Measurements from ENCODE around the gene SYNGR3. TPM values are rescaled to one million over a fixed set of nuclear protein-coding genes. Genes with fewer than 3 reads are reported as not detected.
A peak's percentile ranks its signal among the peaks of the same experiment; 100 is the strongest.
"Not testable (repeated sequence)": the region's sequence is repeated elsewhere in the genome, so short reads cannot be mapped to it uniquely, and the experiment has no call there.

SYNGR3 gene
- total RNA-seq, 2 donors from 2014 or later: 2.0 to 9.0 TPM

DNA sequence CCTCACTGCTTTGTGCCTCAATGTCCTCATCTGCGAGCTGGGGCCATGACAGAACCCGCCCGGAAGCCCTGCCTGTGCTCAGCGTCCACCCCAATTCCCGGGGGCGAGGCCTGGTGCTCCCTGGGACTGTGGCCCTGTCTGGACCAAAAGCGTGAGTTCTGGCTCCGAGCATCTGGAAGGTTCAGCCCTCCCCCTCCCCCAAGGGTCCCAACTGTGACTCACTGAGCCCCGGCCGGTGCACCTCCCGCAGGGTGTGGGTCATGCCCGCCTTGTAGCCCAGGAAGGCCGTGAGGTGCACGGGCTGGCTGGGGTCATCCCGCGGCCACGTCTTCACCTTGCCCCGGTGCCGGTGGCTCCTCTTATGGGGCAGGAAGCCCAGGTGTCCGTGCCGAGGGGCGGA is 36.0 kb upstream of the SYNGR3 start:
- no peak overlapping the region for H3K27ac Mint-ChIP-seq
- H3K9me3 Mint-ChIP-seq: no peaks in the 10 kb centered on the region
- DNase-seq (ENCODE audit: low spot score in 2 of 2) (peak in 1 of 2 donors; percentile 55), ATAC-seq (no peak)
- H3K36me3 Mint-ChIP-seq: no peaks in the 10 kb centered on the region

DNA sequence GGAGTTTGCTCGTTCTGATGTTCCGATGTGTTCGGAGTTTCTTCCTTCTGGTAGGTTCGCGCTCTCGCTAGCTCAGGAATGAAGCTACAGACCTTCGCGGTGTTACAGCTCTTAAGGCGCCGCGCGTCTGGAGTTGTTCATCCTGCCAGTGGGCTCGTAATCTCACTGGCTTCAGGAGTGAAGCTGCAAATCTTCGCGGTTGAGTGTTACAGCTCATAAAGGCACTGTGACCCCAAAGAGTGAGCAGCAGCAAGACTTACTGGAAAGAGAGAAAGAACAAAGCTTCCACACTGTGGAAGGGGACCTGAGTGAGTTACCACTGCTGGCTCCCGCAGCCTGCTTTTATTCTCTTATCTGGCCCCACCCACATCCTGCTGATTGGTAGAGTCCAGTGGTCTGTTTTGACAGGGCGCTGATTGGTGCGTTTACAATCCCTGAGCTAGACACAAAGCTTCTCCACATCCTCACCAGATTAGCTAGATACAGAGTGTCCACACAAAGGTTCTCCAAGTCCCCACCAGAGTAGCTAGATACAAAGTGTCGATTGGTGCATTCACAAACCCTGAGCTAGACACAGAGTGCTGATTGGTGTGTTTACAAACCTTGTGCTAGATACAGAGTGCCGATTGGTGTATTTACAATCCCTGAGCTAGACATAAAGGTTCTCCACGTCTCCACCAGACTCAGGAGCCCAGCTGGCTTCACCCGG is 32.2 kb upstream of the SYNGR3 start:
- H3K27ac Mint-ChIP-seq; ATAC-seq; DNase-seq (ENCODE audit: low spot score in 2 of 2); H3K9me3 Mint-ChIP-seq: not testable (repeated sequence)
- peaks cover 13 to 26% of the 10 kb centered on the region in 2 donors for H3K36me3 Mint-ChIP-seq

DNA sequence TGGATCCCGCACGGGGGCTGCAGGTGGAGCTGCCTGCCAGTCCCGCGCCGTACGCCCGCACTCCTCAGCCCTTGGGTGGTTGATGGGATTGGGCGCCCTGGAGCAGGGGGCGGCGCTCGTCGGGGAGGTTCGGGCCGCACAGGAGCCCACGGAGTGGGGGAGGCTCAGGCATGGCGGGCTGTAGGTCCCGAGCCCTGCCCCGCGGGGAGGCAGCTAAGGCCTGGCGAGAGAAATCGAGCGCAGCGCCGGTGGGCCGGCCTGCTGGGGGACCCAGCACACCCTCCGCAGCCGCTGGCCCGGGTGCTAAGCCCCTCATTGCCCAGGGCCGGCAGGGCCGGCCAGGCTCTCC is 31.7 kb upstream of the SYNGR3 start:
- ATAC-seq; H3K9me3 Mint-ChIP-seq; H3K27ac Mint-ChIP-seq; DNase-seq (ENCODE audit: low spot score in 2 of 2): not testable (repeated sequence)
- H3K36me3 Mint-ChIP-seq: peaks cover 18 to 31% of the 10 kb centered on the region in 2 donors

DNA sequence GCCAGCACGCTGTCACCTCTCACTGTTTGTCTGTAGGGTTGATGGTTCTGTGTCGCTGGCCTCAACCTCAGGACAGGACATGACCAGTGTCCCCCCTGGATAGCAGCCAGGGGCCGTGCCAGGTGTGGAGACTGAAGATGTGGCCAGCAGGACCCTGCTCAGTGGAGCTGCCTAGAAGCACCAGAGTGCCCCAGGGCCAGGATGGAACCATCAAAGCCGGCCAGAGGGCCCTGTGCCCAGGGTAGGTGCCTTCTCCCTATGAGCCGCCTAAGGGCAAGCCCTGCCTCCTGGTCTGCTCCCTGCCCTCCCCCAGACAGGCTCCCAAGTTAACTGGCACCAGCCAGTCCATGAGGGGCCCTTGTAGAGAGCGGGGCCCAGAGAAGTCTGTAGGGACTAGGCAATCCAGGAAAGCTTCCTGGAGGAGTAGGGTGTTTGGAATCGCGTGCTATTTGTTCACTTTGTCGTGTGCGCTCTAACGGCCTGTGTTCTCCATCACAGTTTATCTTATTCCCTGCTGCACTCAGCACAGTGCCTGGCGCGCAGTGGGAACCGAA is 31.0 kb upstream of the SYNGR3 start:
- peak overlapping the region in 1 of 2 donors; percentile 94 for H3K27ac Mint-ChIP-seq
- peaks cover 25 to 38% of the 10 kb centered on the region in 2 donors for H3K36me3 Mint-ChIP-seq
- peak; percentile 3 to 18 for ATAC-seq
- no peak for DNase-seq (ENCODE audit: low spot score in 2 of 2)
- no peaks in the 10 kb centered on the region for H3K9me3 Mint-ChIP-seq

DNA sequence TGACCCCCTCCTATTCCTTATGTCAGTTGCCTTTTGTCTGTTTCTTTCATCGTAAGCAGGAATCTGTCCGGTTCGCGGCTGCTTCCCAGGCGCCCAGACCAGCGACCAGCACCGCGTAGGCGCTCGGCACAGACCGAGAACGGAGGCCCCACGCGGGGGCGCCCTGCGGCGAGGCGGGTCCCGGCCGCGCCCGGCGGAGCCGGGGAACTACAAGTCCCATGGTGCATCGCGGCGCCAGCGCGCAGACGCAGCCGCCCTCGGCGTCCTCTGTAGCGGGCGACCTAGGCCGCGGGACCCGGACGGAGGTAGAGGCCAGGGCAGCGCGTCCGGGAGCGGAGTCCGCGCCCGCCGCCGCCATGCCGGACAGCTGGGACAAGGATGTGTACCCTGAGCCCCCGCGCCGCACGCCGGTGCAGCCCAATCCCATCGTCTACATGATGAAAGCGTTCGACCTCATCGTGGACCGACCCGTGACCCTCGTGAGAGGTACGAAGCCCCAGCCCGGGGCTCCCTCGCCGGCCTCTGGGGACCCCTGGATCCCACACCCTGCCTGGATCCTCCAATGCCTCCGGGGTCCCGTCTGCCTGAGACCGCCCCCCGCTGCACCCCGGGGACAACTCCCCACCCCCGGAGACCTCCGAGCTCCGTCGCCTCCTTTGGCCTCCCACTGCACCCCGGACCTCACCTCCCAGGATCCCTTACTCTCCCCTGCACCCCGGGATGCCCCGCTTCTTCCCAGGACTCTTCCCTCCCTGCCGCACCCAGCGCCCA is 30.3 kb upstream of the SYNGR3 start, which contains the start of gene NDUFB10:
Gene NDUFB10 (plus strand): TSS at position 270 of the 771 bp plus-strand sequence. CDS start 87 bp downstream, at position 357.
- DNase-seq (ENCODE audit: low spot score in 2 of 2) (peak; percentile 95 to 97), ATAC-seq (peak; percentile 79 to 91)

DNA sequence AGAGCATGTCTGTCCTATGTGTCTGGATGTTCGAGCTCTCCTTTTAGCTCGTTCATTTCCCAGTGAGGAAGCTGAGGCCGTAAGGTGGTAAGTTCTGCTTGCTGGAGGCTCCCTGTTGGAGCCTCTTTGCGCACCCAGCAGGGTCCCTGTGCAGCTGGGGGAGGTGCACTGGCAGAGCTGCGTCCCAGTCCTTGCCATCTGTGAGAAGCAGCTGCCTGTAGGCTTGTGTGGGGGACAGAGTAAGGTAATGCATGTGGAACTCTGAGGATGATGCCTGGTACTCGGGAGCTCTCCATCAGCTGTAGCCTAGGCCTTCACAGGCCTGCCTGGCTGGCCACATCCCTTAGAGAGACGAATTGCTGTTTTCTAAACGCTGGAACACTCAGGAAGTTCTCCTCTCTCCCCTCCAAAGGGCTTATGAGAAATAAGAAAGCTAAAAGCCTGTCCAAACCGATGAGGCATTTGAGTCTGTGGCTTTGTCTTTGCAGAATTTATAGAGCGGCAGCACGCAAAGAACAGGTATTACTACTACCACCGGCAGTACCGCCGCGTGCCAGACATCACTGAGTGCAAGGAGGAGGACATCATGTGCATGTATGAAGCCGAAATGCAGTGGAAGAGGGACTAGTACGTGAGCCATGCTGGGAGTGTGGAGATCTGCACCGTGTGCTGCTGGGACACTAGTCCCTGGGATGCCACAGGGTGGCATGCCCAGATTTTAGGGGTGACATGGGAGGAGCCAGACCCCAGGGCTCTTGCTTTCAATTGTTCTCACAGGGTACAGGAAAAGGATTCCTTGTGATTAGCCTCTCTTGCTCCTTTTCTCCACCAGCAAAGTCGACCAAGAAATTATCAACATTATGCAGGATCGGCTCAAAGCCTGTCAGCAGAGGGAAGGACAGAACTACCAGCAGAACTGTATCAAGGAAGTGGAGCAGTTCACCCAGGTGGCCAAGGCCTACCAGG is 28.8 kb upstream of the SYNGR3 start:
- Mint-ChIP-seq H3K36me3 (peaks cover 47 to 59% of the 10 kb centered on the region in 2 donors), H3K27ac (peak overlapping the region; percentile 94 to 98), H3K9me3 (no peaks in the 10 kb centered on the region)
- DNase-seq (ENCODE audit: low spot score in 2 of 2): peak in 1 of 2 donors; percentile 50
- ATAC-seq: peak in 1 of 2 donors; percentile 1

More for the DNA sequence above, 30.3 kb upstream of the SYNGR3 start, which contains the start of gene NDUFB10:
- H3K27ac Mint-ChIP-seq: peak within 1 kb of the TSS; percentile 94 to 98
- peaks cover 32 to 45% of the 10 kb centered on the region in 2 donors for H3K36me3 Mint-ChIP-seq
- no peaks in the 10 kb centered on the region for H3K9me3 Mint-ChIP-seq

DNA sequence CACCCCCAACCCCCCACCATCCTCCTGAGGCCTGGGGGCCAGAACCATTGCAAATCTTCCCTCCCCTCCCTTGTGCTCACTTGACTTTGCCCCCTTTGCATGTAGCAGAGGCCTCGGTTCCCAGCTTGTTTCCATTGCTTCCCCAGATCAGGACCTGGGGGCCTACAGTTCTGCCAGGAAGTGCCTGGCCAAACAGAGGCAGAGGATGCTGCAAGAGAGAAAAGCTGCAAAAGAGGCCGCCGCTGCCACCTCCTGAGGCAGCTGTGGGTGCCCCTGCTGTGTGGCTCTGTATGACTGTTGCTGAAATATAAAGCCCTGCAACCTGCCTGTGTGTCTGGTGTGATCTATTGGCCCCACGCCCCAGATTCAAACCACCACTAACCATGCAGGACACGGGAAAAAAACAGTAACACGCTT is 28.1 kb upstream of the SYNGR3 start:
- Mint-ChIP-seq H3K27ac (peak overlapping the region; percentile 97 to 99), H3K36me3 (peaks cover 47 to 59% of the 10 kb centered on the region in 2 donors), H3K9me3 (no peaks in the 10 kb centered on the region)
- DNase-seq (ENCODE audit: low spot score in 2 of 2): no peak
- no peak for ATAC-seq

DNA sequence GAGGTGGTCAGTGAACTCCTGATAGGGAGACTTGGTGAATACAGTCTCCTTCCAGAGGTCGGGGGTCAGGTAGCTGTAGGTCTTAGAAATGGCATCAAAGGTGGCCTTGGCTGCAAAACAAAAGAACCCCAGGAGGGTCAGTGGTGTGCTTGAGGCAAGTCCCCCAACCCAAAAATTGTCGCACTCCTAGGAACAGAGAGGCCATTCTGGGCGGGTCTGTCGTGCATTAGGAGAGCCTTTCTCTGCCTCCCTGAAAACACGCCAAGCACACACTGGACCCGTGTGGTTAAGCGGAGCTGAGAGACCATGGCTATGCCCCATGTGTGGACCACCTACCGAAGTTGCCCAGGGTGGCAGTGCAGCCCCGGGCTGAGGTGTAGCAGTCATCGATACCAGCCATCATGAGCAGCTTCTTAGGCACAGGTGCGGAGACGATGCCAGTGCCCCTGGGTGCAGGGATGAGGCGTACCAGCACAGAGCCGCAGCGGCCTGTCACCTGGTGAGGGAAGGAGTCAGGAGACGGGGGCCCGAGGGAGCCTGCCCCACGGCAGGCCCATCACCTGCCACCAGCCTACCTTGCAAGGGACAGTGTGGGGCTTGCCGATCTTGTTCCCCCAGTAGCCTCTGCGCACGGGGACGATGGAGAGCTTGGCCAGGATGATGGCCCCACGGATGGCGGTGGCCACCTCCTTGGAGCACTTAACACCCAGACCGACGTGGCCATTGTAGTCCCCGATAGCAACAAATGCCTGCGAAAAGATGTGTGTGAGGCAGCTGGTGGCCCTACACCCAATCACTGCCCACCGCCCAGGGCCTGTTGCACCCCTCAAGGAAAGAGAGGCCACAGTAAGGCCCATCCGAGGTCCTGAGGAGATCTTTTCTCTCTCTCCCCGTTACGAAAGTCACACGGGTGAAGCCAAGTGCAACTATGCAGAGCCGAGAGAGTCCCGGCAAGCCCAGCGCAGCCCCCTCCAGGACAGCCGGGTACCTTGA is 27.3 kb upstream of the SYNGR3 start:
- not testable (repeated sequence) for H3K9me3 Mint-ChIP-seq; ATAC-seq; DNase-seq (ENCODE audit: low spot score in 2 of 2)
- Mint-ChIP-seq H3K27ac (peak overlapping the region; percentile 97 to 99), H3K36me3 (peaks cover 50 to 59% of the 10 kb centered on the region in 2 donors)

DNA sequence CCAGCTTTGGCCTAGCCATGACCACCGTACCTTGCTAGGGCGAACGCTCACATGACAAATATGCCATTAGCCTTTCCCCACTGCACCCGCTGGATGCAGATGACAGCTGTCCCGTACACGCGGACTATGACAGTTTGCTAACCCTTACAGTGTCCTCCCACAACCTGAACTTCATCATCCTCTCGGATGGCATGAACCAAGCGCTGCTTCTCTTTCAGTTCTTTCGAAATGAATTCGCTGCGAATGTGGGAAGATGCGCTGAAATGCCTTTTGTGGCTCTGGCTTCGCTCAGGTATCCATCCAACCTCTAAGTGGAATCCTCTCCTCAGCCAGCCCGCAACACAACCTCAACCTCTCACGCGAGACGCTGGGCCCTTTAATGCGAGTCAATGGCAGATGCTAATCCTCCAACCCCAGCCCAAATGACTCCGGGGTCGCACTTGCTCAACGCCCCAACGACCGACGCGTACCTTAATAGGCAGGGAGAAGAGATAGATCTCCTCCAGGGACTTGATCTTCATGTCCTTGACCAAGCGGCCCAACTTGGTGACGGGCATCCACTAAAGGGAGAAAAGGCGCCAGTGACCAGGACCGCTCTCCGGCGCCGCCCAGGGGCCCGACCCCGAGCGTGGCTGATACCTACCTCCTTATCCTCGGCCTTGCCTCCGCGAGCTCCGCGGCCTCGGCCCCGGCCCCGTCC is 25.8 kb upstream of the SYNGR3 start:
- H3K27ac Mint-ChIP-seq: peak overlapping the region; percentile 97 to 99
- peaks cover 51 to 59% of the 10 kb centered on the region in 2 donors for H3K36me3 Mint-ChIP-seq
- no peaks in the 10 kb centered on the region for H3K9me3 Mint-ChIP-seq
- DNase-seq (ENCODE audit: low spot score in 2 of 2) (peak in 1 of 2 donors; percentile 44), ATAC-seq (peak in 1 of 2 donors; percentile 7)

DNA sequence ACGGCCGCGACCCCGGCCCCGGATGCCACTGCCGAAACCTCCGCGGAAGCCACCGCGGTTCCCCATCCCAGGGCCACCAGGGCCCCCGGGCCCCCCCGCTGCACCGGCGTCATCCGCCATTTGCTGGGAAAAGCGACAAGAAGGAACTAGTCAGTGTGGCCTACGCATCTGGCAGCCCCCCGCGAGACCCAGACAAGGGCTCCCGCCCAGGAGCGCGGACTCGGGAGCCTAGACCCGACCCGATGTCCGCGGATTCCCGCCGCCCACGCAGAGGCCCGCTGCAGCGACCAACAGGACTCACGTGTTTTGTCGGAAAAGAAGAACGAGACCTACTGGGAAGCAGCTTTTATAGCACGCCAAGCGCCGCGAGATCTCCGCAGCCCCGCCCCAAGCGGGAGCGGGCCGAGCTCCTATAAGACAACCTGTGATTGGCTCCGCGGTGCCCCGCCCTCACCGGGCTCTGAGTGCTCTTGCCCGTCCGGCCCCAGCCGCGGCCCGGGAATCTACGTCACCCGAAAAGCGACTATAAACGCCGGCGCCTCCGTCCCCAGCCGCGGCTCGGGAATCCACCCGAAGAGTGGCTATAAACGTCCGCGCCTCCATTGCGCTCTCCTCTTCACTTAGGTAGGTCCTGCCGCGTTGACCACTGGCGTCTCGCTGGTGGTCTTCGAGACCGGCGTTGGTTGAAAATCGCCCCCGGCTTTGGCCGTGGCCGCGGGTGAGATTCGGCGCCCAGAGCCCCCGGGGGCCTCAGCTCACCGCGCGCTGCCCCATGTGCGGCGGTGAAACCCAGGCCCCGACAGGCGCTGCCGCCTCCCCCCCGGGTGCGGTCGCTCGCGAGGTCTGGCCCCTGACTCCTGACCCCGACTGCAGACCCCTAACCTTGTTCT is 25.0 kb upstream of the SYNGR3 start, which contains the start of gene RPS2:
Gene RPS2 (minus strand): TSS at position 321 of the 890 bp plus-strand sequence. CDS start 201 bp downstream, at position 120.
- Mint-ChIP-seq H3K9me3 (no peaks in the 10 kb centered on the region), H3K36me3 (peaks cover 50 to 58% of the 10 kb centered on the region in 2 donors), H3K27ac (peak within 1 kb of the TSS; percentile 99)
- DNase-seq (ENCODE audit: low spot score in 2 of 2) (peak; percentile 99), ATAC-seq (peak; percentile 87 to 94)

DNA sequence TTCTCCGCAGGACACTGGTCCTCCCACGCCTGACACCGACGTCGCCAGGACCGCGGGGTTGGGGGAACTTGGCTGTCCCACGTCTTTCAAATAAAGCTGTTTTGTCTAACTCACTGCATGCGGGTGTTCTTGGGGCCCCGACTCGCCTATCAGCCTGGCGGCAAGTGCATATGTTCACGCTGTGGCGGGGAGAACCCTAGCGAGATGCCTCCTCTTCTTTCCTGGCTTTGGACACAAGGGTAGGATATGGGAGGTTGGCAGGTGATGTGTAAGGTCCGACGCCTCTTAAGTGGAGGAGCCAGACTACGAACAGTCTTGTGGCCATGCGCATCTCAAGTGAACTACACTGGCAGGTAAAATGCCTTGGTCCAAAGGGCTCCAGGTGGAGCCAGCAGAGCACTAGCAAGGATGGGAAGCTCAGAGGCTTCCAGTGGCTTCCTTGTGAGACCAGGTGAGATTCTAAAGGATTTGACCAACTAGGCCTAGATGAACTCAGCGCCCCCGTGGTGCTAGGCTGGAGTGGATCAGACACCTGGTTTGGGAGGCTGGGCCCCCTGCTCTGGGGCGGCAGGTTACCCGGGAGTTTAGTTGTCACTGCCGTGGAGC is 24.3 kb upstream of the SYNGR3 start:
- Mint-ChIP-seq H3K9me3 (no peaks in the 10 kb centered on the region), H3K27ac (peak overlapping the region; percentile 99), H3K36me3 (peaks cover 45 to 50% of the 10 kb centered on the region in 2 donors)
- ATAC-seq (no peak), DNase-seq (ENCODE audit: low spot score in 2 of 2) (no peak)

DNA sequence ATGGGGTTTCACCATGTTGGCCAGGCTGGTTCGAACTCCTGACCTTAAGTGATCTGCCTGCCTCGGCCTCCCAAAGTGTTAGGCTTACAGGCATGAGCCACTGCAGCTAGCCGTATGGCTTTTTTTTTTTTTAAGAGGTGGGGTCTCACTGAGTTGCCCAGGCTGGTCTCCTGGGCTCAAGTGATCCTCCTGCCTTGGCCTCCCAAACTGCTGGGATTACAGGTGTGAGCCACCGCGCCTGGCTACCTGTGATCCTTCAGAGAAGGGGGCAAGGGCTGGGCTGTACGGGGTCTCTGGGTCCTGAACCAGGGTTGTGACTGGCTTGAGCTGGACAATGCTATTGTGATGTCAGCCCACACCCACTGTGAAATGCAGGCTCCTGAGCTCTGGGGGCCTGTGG is 23.3 kb upstream of the SYNGR3 start, which contains the start of gene RNF151:
Gene RNF151 (plus strand): TSS at position 397 of the 400 bp plus-strand sequence. CDS start 26 bp downstream, outside the sequence.
- DNase-seq (ENCODE audit: low spot score in 2 of 2) (no peak), ATAC-seq (no peak)
- Mint-ChIP-seq H3K36me3 (peaks cover 48 to 50% of the 10 kb centered on the region in 2 donors), H3K27ac (peak within 1 kb of the TSS; percentile 99), H3K9me3 (no peaks in the 10 kb centered on the region)
